ENCODE measurements around the gene PC.
A peak's percentile ranks its signal among the peaks of the same experiment; 100 is the strongest.

- TF ChIP-seq CTCF (IDR thresholded peaks at IDR 0.05) (peak; percentile 24 to 78 (median 58)), POLR2A (IDR thresholded peaks at IDR 0.05) (no peak)
Measured at GRCh38 chr11:66868726-66869566, 89.2 kb downstream of the PC start.

All from body of pancreas (tissue), 4 donors.